HepG2 (cell line): ENCODE measurements around the gene FOXE3. TPM values are rescaled to one million over a fixed set of nuclear protein-coding genes. Genes with fewer than 3 reads are reported as not detected.

ENCODE experiments used
- DR1 ChIP-seq: sonication (generic); formaldehyde crosslinking; IDR thresholded peaks from 2 replicates; pipeline ENCODE4 v1.8.0; 2021; ENCODE audit warnings: mild to moderate bottlenecking, missing genetic modification reagents, inconsistent platforms
- FOSL1 ChIP-seq: sonication (generic); formaldehyde crosslinking; IDR thresholded peaks from 2 replicates; pipeline ENCODE4 v1.9.0; 2021; ENCODE audit warnings: missing genetic modification reagents, borderline replicate concordance
- IRF1 ChIP-seq: sonication (generic); formaldehyde crosslinking; IDR thresholded peaks from 2 replicates; pipeline ENCODE4 v1.4.0; 2020; ENCODE audit warnings: low read depth, mild to moderate bottlenecking, missing genetic modification reagents
- MATR3 ChIP-seq: sonication (generic); formaldehyde crosslinking; IDR thresholded peaks from 2 replicates; pipeline ENCODE4 v1.4.0; 2020; ENCODE audit warnings: missing genetic modification reagents
- MLXIP ChIP-seq: sonication (generic); formaldehyde crosslinking; IDR thresholded peaks from 2 replicates; pipeline ENCODE4 v1.9.0; 2021; ENCODE audit warnings: missing genetic modification reagents, borderline replicate concordance
- NFYB ChIP-seq: sonication (generic); formaldehyde crosslinking; IDR thresholded peaks from 2 replicates; pipeline ENCODE4 v1.4.0; 2020; ENCODE audit warnings: missing genetic modification reagents
- NR2C2 ChIP-seq: sonication (generic); formaldehyde crosslinking; IDR thresholded peaks from 2 replicates; pipeline ENCODE4 v1.4.0; 2020; ENCODE audit warnings: missing genetic modification reagents, mild to moderate bottlenecking, moderate library complexity, borderline replicate concordance
- PAF1 ChIP-seq: IDR thresholded peaks from 2 replicates; pipeline ENCODE4 v1.6.1; 2016; ENCODE audit warnings: missing genetic modification reagents, missing compliant biosample characterization
- PRDM10 ChIP-seq: sonication (generic); formaldehyde crosslinking; IDR thresholded peaks from 2 replicates; pipeline ENCODE4 v1.4.0; 2020; ENCODE audit warnings: low read depth, missing genetic modification reagents
- RORA ChIP-seq: sonication (generic); formaldehyde crosslinking; IDR thresholded peaks from 2 replicates; pipeline ENCODE4 v1.5.0; 2020; ENCODE audit warnings: mild to moderate bottlenecking, missing genetic modification reagents, moderate library complexity
- ZBTB2 ChIP-seq: sonication (generic); formaldehyde crosslinking; IDR thresholded peaks from 2 replicates; pipeline ENCODE4 v1.8.0; 2022; ENCODE audit warnings: low read depth, missing genetic modification reagents
- ZBTB21 ChIP-seq: sonication (generic); formaldehyde crosslinking; IDR thresholded peaks from 2 replicates; pipeline ENCODE4 v1.4.0; 2020; ENCODE audit warnings: missing genetic modification reagents
- ZNF138 ChIP-seq: sonication (generic); formaldehyde crosslinking; IDR thresholded peaks from 2 replicates; pipeline ENCODE4 v1.5.0; 2020; ENCODE audit warnings: mild to moderate bottlenecking, low read depth, missing genetic modification reagents
- ZNF24 ChIP-seq: fragments of 450-650 bp; IDR thresholded peaks from 2 replicates; pipeline ENCODE4 v1.6.1; 2017; ENCODE audit warnings: antibody characterized with exemption, mild to moderate bottlenecking
- ZNF382 ChIP-seq: sonication (generic); formaldehyde crosslinking; IDR thresholded peaks from 2 replicates; pipeline ENCODE4 v1.5.0; 2020; ENCODE audit warnings: missing genetic modification reagents, mild to moderate bottlenecking, borderline replicate concordance
- ZNF572 ChIP-seq: sonication (generic); formaldehyde crosslinking; IDR thresholded peaks from 2 replicates; pipeline ENCODE4 v1.5.1; 2020; ENCODE audit warnings: mild to moderate bottlenecking, missing genetic modification reagents
- ZNF687 ChIP-seq: sonication (generic); formaldehyde crosslinking; IDR thresholded peaks from 2 replicates; pipeline ENCODE4 v1.5.1; 2020; ENCODE audit warnings: mild to moderate bottlenecking, missing genetic modification reagents, moderate library complexity
- polyA plus RNA-seq, 8 experiments: library from polyadenylated mRNA; depleted of rRNA in 3 of 8; stranded (reverse) in 7 of 8; unstranded in 1 of 8; fragments of >200 nt; fragmentation: Illumina TruSeq in 4 of 8; extraction: Trizol in 4 of 8; gene quantifications; 2 replicates each; pipeline versions ENCODE4 v1.2.1 to v1.2.3, GENCODE V29; 2011 to 2016; ENCODE audit warnings: low read depth in 4 of 8, missing spikeins in 1 of 8, mixed read lengths in 1 of 8; ENCODE audit not compliant: insufficient read depth in 1 of 8
- total RNA-seq, 5 experiments: library from RNA; depleted of rRNA; stranded (reverse); fragments of >200 nt; fragmentation: Illumina TruSeq; extraction: Trizol; gene quantifications; 2 replicates each; pipeline ENCODE4 v1.2.3, GENCODE V29; 2016; ENCODE audit warnings: low read depth in 1 of 5

FOXE3 gene
- total and polyA plus RNA-seq, 2 of the 13 experiments (the other 11 are each of a cell fraction or from before 2014, with no cell fraction given): not detected

GRCh38 chr1:47436979-47437446 is 20.9 kb downstream of the FOXE3 start (continued):
- TF ChIP-seq NR2C2 (CRISPR knock-in tag) (no peak), ZNF687 (CRISPR knock-in tag) (peak; percentile 1; the same call in 1 of the 2 replicates), FOSL1 (CRISPR knock-in tag) (no peak), ZBTB21 (CRISPR knock-in tag) (no peak), ZNF24 (no peak), NFYB (CRISPR knock-in tag) (no peak), ZNF138 (CRISPR knock-in tag) (0 out of 2 replicates have a peak, but pooled peaks have one; percentile 18), ZBTB2 (no peak), PAF1 (no peak), PRDM10 (CRISPR knock-in tag) (no peak), IRF1 (CRISPR knock-in tag) (no peak), ZNF382 (CRISPR knock-in tag) (no peak), DR1 (CRISPR knock-in tag) (no peak), MATR3 (CRISPR knock-in tag) (no peak), ZNF572 (CRISPR knock-in tag) (no peak), MLXIP (CRISPR knock-in tag) (no peak), RORA (no peak)
